Subcutaneous abdominal adipose tissue (tissue), 5 donors: ENCODE measurements around the gene GPLD1.

Experiments used
- H3K27ac ChIP-seq: one replicate; pipeline ENCODE4 v1.7.0; 2013; ENCODE audit warnings: low read depth, mild to moderate bottlenecking, inconsistent platforms, low read length, moderate library complexity
- H3K27me3 ChIP-seq, 5 donors: one replicate each; pipeline ENCODE4 v1.7.0; 2013; ENCODE audit warnings: low read length in 5 of 5, inconsistent platforms in 1 of 5; ENCODE audit not compliant: control insufficient read depth in 5 of 5, insufficient read depth in 4 of 5
- H3K36me3 ChIP-seq, 5 donors: one replicate each; pipeline ENCODE4 v1.7.0; 2013; ENCODE audit warnings: low read length in 5 of 5; ENCODE audit not compliant: control insufficient read depth in 5 of 5, insufficient read depth in 5 of 5
- H3K4me1 ChIP-seq, 5 donors: one replicate each; pipeline ENCODE4 v1.7.0; 2013; ENCODE audit warnings: low read length in 5 of 5, mild to moderate bottlenecking in 3 of 5, moderate library complexity in 1 of 5; ENCODE audit not compliant: control insufficient read depth in 5 of 5, insufficient read depth in 5 of 5
- H3K4me3 ChIP-seq, 5 donors: one replicate each; pipeline ENCODE4 v1.7.0; 2013; ENCODE audit warnings: low read length in 5 of 5, low read depth in 1 of 5
- H3K9ac ChIP-seq, 5 donors: one replicate each; pipeline ENCODE4 v1.7.0; 2013; ENCODE audit warnings: low read length in 5 of 5, mild to moderate bottlenecking in 4 of 5, moderate library complexity in 3 of 5
- H3K9me3 ChIP-seq, 5 donors: one replicate each; pipeline ENCODE4 v1.7.0; 2013; ENCODE audit warnings: low read length in 5 of 5; ENCODE audit not compliant: control insufficient read depth in 5 of 5
- donor health status: healthy.
- donor health status: healthy.
- donor health status: healthy.
- donor health status: healthy.
- donor health status: healthy.

The GPLD1 gene

DNA sequence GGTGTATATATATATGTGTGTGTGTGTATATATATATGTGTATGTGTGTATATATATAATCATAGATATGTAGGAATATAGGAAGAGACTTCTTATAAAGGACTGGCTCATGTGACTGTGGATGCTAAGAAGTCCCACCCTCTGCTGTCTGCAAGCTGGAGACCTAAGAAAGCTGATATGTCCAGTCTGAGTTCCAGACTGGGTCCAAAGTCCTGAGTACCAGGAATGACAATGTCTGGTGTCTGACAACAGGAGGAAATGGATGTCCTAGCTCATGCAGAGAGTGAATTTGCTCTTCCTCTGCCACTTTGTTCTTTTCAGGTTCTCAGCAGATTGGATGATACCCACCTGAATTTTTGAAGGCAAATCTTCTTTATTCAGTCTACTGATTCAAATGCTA is 12.5 kb upstream of the GPLD1 start:
- Histone ChIP-seq H3K27me3 (no peaks in the 10 kb centered on the region), H3K36me3 (peaks cover 16 to 35% (median 20%) of the 10 kb centered on the region in 5 donors), H3K27ac (no peak overlapping the region), H3K4me1 (no peaks in the 10 kb centered on the region), H3K9ac (no peak overlapping the region), H3K4me3 (no peak overlapping the region), H3K9me3 (no peaks in the 10 kb centered on the region)

DNA sequence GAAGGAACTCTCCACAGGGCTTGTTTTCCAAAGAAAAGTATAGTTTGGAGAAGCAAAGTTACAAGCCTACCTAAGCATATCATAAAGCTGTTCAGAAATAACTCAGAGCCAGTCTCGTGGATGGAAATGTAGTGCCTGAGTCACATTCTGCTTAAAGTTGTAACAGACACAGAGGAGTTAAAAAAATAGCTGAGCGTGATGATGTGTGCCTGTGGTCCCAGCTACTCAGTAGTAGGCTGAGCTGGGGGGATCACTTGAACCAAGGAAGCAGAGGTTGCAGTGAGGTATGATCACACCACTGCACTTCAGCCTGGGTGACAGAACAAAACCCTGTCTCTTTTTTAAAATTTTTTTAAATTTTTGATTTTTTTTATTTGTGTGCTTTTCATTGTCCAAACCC is 12.0 kb upstream of the GPLD1 start:
- no peak overlapping the region for H3K27ac ChIP-seq
- H3K4me3 ChIP-seq: no peak overlapping the region
- H3K4me1 ChIP-seq: no peaks in the 10 kb centered on the region
- peaks cover 13 to 35% (median 19%) of the 10 kb centered on the region in 5 donors for H3K36me3 ChIP-seq
- H3K27me3 ChIP-seq: no peaks in the 10 kb centered on the region
- H3K9me3 ChIP-seq: no peaks in the 10 kb centered on the region
- H3K9ac ChIP-seq: no peak overlapping the region

DNA sequence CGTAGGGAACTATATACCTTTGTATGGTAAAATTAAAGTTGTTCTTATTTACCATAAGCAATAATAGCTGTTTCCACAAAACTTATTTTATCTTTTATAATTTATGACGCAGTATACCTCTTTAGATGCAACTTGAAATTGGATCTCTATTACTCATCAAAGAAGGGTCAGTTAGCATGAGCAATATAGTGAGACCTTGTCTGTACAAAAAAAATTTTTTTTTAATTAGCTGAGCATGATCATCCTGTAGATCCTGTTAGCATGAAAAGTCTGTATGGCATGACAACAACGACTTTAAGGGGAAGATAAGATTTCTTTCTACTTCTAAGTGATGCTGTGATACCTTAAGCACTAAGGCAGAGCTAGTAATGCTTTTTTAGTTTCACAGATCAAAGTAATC is 11.3 kb upstream of the GPLD1 start:
- H3K27ac ChIP-seq: no peak overlapping the region
- H3K4me3 ChIP-seq: no peak overlapping the region
- H3K9me3 ChIP-seq: no peaks in the 10 kb centered on the region
- peaks cover 0 to 6% (median 6%) of the 10 kb centered on the region in 5 donors for H3K4me1 ChIP-seq
- no peak overlapping the region for H3K9ac ChIP-seq
- H3K27me3 ChIP-seq: no peaks in the 10 kb centered on the region
- peaks cover 13 to 32% (median 19%) of the 10 kb centered on the region in 5 donors for H3K36me3 ChIP-seq

DNA sequence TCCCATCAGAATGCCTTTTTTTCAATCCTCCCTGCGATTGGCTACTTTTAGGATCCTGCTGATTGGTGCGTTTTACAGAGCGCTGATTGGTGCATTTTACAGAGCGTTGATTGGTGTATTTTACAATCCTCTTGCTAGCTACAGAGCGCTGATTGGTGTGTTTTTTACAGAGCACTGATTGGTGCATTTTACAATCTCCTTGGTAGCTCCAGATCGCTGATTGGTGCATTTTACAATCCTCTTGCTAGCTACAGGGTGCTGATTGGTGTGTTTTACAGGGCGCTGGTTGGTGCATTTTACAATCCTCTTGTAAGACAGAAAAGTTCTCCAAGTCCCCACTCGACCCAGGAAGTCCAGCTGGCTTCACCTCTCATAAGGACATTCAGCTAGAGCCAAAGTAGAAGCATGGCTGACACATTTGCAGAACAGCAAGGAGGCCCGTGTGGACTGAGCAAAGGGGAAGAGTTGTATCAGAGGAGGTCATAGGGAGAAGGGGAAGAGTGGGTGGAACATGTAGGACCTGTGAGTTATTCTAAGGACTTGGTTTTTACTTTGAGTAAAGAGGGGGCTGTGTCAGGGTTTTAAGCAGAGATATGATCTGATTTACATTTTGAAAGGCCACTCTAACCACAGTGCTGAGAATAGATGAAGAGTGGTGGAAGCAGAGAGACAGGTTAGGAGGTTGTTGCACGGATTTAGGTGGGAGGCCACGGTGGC is 8.0 kb upstream of the GPLD1 start:
- peaks cover 0 to 28% (median 19%) of the 10 kb centered on the region in 5 donors for H3K4me1 ChIP-seq
- H3K36me3 ChIP-seq: peaks cover 0 to 8% (median 4%) of the 10 kb centered on the region in 5 donors

DNA sequence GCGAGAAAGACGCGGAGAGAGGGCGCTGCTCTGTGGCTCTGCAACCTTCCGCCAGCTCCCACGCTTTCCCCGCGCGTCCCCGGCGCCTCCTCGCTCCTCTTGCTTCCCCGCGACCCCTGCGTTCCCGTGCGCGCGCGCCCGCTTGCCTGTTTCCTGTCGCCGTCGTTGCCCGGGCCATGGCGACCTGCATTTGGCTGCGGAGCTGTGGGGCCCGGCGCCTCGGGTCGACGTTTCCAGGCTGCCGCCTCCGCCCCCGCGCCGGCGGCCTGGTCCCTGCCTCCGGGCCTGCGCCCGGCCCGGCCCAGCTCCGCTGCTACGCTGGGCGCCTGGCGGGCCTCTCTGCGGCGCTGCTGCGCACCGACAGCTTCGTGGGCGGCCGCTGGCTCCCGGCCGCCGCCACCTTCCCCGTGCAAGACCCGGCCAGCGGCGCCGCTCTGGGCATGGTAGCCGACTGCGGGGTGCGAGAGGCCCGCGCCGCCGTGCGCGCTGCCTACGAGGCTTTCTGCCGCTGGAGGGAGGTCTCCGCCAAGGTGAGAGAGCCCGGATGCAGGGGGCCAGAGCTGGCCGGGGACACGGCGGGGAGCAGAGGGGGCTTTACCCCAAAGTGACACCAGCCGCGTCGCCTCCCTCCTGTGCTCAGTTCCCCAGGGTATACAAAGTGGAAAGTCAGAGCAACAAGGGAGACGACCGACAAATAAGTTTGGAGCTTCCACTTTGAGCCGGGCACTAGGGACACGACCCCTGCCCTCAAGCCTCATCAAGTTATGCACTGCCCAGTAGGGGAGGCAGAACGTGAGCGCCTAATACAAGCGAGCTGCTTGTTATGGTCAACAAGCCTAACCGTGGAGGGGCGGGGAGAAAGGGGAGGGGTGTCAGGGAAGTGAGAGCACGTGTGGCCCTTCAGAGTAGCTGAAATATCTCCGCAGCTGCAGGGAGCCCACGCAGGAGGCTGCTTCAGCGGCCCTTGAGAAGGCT is 5.7 kb upstream of the GPLD1 start, which contains the start of gene ALDH5A1:
Gene ALDH5A1, plus strand, starts transcription at position 149 of the 975 bp plus-strand sequence. Its CDS starts 28 bp downstream, at position 177.
- peaks cover 0 to 4% (median 0%) of the 10 kb centered on the region in 5 donors for H3K36me3 ChIP-seq
- peak within 1 kb of the TSS; percentile 72 for H3K27ac ChIP-seq
- peak within 1 kb of the TSS; percentile 38 to 82 (median 62) for H3K9ac ChIP-seq
- H3K27me3 ChIP-seq: no peaks in the 10 kb centered on the region
- peak within 1 kb of the TSS; percentile 78 to 93 (median 84) for H3K4me3 ChIP-seq
- H3K4me1 ChIP-seq: peaks cover 2 to 32% (median 19%) of the 10 kb centered on the region in 5 donors
- no peaks in the 10 kb centered on the region for H3K9me3 ChIP-seq

More for the DNA sequence above, 8.0 kb upstream of the GPLD1 start:
- Histone ChIP-seq H3K27ac (no peak overlapping the region), H3K9ac (no peak overlapping the region), H3K27me3 (no peaks in the 10 kb centered on the region), H3K9me3 (no peaks in the 10 kb centered on the region), H3K4me3 (no peak overlapping the region)

DNA sequence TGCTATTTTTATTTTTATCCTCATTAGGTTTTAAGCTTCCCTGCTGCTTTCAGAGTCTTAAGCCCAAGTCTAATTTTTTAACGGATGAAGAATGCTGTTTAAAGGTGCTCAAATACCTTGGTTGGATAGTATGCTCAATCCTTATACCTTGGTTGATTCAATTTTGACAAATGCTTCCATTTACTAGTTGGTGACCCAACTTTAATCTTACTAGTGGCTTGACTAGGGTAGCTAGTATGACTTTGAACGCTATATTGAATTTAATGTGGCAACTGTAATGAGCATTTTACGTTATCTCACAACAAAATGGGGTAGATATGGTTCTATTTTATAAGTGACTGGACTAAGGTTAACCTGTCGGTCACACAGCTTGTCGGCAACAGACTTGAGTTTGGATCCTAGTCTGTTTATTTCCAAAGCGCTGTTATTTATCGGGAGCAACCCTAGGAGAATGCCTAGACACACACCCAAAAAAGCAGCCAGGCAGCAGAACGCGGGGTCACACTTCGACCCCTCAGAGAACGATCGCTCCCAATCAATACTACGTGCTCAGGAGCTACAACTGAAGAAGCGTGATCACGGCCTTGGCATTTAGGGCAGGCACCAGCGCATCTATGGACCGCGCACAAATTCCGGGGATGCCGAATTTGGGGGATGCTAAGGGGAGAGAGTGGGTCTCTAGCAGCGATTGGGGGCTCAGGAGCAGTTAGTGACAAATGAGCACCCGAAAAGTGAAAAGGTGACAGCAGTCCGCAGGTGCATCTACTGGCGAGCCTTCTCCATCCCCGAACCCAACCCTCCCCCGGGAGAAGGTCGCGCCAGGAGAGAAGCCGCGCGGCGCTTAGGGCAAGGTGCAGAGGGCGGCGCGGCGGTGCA is 4.8 kb upstream of the GPLD1 start:
- peak overlapping the region; percentile 30 for H3K27ac ChIP-seq
- H3K9me3 ChIP-seq: no peaks in the 10 kb centered on the region
- peaks cover 0 to 4% (median 0%) of the 10 kb centered on the region in 5 donors for H3K36me3 ChIP-seq
- peak overlapping the region in 3 of 5 donors; percentile 59 to 67 (median 62) for H3K9ac ChIP-seq
- H3K27me3 ChIP-seq: peaks cover 0 to 3% (median 0%) of the 10 kb centered on the region in 5 donors
- peak overlapping the region; percentile 78 to 90 (median 84) for H3K4me3 ChIP-seq
- H3K4me1 ChIP-seq: peaks cover 8 to 41% (median 27%) of the 10 kb centered on the region in 5 donors

DNA sequence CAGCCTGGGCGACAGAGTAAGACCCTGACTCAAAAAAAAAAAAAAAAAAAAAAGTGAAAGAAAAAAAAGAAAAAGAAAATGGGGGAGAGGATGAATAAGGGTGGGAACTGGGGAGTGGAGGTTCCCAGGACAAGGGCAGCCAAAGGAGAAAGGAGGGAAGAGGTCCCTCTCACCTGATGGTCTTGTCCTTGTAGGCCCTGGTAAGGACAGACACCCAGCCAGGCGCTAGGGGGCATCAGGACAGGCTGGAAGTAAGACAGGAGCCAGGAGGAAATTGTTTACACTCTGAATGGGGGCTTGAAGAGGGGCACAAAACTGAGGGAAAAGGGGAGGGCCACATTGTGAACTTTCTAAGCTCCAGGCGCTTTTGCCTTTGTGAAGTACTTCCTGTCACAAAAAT is 3.1 kb upstream of the GPLD1 start:
- Histone ChIP-seq H3K9me3 (no peaks in the 10 kb centered on the region), H3K27me3 (peaks cover 0 to 3% (median 0%) of the 10 kb centered on the region in 5 donors), H3K36me3 (peaks cover 0 to 3% (median 0%) of the 10 kb centered on the region in 5 donors)

DNA sequence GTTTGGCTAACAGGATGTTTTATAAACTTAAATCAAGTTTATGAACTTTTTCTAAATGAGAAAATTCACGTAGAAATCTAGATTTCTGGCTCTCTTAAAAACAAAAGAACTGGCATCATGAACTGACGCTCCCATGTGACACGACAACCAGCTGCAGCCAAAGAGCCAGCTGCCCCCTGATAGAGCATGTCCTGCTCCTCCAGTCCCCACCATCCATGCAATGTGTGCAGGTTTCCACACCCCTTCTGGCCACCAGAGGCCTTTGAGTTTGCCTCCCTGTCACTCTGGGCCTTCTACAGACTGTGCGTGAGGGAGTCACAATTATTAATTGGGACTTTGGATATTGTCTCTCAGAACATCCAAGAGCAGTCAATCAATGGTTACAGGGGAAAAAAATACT is 1.6 kb upstream of the GPLD1 start:
- no peak overlapping the region for H3K9ac ChIP-seq
- H3K4me1 ChIP-seq: peaks cover 8 to 43% (median 27%) of the 10 kb centered on the region in 5 donors
- H3K4me3 ChIP-seq: no peak overlapping the region
- no peaks in the 10 kb centered on the region for H3K9me3 ChIP-seq
- H3K27me3 ChIP-seq: peaks cover 0 to 3% (median 0%) of the 10 kb centered on the region in 5 donors
- no peak overlapping the region for H3K27ac ChIP-seq
- H3K36me3 ChIP-seq: no peaks in the 10 kb centered on the region

More for the DNA sequence above, 3.1 kb upstream of the GPLD1 start:
- Histone ChIP-seq H3K4me1 (peaks cover 8 to 47% (median 28%) of the 10 kb centered on the region in 5 donors), H3K4me3 (no peak overlapping the region), H3K9ac (no peak overlapping the region), H3K27ac (no peak overlapping the region)

DNA sequence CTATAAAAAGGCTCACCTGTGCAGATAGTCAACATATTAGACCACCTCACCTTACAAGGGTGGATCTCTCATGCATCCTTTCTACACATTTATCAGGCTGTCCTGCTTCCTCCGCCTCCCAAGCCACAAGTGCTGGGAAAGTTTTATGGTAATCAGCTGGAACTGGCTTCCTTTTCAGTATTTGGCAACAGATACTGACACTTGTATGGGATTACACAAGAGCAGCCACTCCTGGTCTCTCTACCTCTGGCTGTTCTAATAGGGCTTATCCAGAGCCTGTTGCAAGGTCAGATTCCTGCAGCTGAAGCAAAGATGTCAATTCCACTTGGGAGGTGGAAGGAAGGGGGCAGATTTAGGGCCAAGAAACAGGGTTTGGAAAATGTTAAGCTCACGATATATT is 503 bp upstream of the GPLD1 start:
- Histone ChIP-seq H3K9ac (peak overlapping the region in 1 of 5 donors; percentile 95), H3K27ac (no peak overlapping the region), H3K4me3 (no peak overlapping the region), H3K27me3 (peaks cover 0 to 3% (median 0%) of the 10 kb centered on the region in 5 donors), H3K9me3 (no peaks in the 10 kb centered on the region), H3K36me3 (no peaks in the 10 kb centered on the region), H3K4me1 (peaks cover 7 to 37% (median 20%) of the 10 kb centered on the region in 5 donors)
